Endothelial cell of umbilical vein (primary cell): ENCODE results near the gene N4BP3.

Experiments
- CTCF ChIP-seq, 2 donors: IDR thresholded peaks; 1 replicate in 1 of 2; 2 replicates in 1 of 2; pipeline ENCODE4 v1.5.1; 2011; ENCODE audit warnings: low read length in 2 of 2, mild to moderate bottlenecking in 2 of 2, moderate library complexity in 2 of 2, control low read depth in 1 of 2, inconsistent platforms in 1 of 2, low read depth in 1 of 2; ENCODE audit not compliant: insufficient read depth in 1 of 2; ENCODE audit errors: extremely low read depth in 1 of 2
- POLR2A ChIP-seq: IDR thresholded peaks from 2 replicates; pipeline ENCODE4 v1.6.1; 2012; ENCODE audit warnings: low read depth, mild to moderate bottlenecking, control low read depth, low read length
- POLR2AphosphoS5 ChIP-seq: IDR thresholded peaks from 2 replicates; pipeline ENCODE4 v1.6.1; 2012; ENCODE audit warnings: low read depth, mild to moderate bottlenecking, control low read depth, low read length, moderate library complexity; ENCODE audit not compliant: insufficient read depth

DNA sequence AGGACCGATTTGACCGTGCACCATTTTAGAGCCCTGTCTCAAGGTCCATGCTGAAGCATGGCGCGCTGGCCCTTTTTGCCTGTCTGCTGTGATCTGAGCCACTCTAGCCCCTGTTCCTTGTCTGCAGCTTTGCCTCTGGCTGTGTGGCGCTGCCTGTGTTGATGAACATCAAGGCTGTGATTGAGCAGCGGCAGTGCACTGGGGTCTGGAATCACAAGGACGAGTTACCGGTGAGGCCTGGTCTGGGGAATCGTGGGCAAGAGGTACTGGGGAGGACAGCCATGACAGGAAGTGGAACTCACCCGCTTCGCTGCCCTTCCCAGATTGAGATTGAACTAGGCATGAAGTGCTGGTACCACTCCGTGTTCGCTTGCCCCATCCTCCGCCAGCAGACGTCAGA, 34.1 kb downstream of the N4BP3 start:
- no peak for TF ChIP-seq CTCF (IDR thresholded peaks at IDR 0.05; ENCODE audit: extremely low read depth in 1 of 2, insufficient read depth in 1 of 2, low read depth in 1 of 2, low read length in 2 of 2)
- TF ChIP-seq POLR2AphosphoS5: no peak
- no peak for TF ChIP-seq POLR2A
